ENCODE results near the gene BTBD10.

The BTBD10 gene

GRCh38 chr11:13462901-13463778, at the start of gene BTBD10:
BTBD10 (minus strand) TSS chr11:13463222; CDS start chr11:13445124, 18,098 bp downstream.
- peak; percentile 88 for DNase-seq (ENCODE audit: low read depth in 2 of 2)

DNA sequence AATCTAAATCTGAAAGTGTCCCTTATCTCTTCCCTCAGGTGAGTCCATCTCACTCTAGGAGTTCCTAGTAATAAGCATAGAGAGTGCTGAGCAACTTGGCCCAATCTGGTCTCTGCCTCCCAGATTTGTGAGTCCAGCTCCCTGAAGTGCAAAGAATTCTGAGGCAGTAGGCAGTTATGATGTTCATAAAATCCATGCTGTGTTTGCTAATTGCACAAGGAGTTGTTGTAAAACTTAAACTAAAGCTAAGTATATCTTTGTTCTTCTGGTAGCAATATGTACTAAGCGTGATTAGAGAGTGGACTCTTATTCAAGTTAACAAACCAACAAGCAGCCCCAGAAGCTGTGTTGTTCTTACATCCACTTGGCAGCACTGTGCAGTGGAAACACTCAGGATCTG, 40.4 kb upstream of the BTBD10 start:
- DNase-seq (ENCODE audit: low read depth in 2 of 2), result no peak

- DNase-seq (ENCODE audit: low read depth in 2 of 2), result no peak
Measured at GRCh38 chr11:13502492-13502891, 39.5 kb upstream of the BTBD10 start.

DNA sequence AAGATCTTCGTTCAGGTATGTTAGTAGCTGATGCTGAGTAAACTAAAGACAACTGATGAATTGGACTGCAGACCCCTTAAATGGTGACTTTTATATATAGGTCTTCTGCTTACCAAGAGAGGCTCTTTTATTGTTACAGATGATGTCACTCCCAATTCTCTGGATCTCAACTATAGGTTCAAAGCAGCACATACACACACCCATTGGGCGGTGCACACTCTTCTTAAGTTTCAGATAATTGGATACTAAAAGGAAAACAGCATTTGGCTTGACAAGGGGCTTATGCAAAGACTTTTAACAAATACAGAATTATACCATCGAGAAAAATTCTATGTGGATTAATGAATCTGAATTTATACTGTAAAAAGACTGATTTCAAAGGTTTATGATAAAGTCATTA, 32.9 kb upstream of the BTBD10 start, which contains the start of gene PTH:
TSS of gene PTH (minus strand) at position 69 of the 400 bp plus-strand sequence. CDS start 3,142 bp downstream, outside the sequence.
- DNase-seq (ENCODE audit: low read depth in 2 of 2), result no peak

DNA sequence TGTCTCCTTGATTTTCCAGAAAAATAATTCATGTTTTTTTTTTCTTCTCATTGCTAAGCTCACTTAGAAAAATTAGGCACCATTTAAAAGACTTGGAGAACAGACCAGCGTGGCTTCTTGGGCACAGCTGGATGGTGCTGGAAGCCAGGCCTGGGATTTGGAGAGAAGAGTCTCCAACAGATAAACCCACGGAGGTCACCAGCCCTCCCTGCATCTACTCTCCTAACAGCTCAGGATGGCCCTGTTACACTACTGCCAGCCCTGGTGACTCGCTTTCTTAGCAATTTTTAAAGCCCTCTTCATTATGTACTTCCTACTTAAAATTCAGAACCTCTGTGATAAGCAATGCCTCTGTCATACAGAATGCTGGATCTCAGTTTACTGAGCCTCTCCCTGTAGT, 31.0 kb upstream of the BTBD10 start:
- no peak for DNase-seq (ENCODE audit: low read depth in 2 of 2)

- DNase-seq (ENCODE audit: low read depth in 2 of 2), result no peak
Measured at GRCh38 chr11:13487661-13488030, 24.6 kb upstream of the BTBD10 start.

GRCh38 chr11:13486926-13487660, 24.1 kb upstream of the BTBD10 start:
- no peak for DNase-seq (ENCODE audit: low read depth in 2 of 2)

GRCh38 chr11:13480198-13480597, 17.2 kb upstream of the BTBD10 start:
- no peak for DNase-seq (ENCODE audit: low read depth in 2 of 2)

DNA sequence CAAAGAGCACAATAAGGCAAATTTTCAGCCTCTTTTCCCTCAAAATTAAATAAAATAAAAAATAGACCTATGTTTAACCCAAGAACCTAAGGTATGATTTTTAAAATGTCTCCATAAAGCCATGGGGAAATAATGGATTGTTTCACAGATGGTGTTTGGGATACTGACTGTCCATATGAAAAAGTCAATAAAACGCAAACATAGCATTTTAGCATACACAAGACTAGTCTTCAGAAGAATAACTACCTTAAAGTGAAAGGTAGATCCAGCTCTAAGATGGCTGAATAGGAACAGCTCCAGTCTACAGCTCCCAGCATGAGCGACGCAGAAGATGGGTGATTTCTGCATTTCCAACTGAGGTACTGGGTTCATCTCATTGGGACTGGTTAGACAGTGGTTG, 16.7 kb upstream of the BTBD10 start:
- DNase-seq (ENCODE audit: low read depth in 2 of 2), result no peak

DNA sequence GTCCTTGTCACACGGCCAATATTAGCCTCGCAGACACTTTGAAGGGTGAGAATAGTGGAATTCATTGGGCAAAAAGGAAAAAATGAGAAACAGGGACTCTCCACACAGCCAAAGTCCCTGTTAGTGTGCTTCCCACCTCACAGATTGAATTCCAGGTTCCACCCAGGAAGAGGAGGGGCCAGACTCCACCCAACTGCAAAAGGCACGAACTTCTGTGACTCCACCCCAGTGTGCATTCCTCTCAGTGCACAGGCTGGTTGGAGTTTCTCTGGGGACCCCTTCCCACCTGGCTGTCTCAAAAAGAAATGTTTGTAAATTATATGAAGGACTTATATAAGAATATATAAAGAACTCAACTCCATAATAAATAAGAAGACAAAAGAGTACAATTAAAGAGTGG, 12.1 kb upstream of the BTBD10 start:
- no peak for DNase-seq (ENCODE audit: low read depth in 2 of 2)

DNA sequence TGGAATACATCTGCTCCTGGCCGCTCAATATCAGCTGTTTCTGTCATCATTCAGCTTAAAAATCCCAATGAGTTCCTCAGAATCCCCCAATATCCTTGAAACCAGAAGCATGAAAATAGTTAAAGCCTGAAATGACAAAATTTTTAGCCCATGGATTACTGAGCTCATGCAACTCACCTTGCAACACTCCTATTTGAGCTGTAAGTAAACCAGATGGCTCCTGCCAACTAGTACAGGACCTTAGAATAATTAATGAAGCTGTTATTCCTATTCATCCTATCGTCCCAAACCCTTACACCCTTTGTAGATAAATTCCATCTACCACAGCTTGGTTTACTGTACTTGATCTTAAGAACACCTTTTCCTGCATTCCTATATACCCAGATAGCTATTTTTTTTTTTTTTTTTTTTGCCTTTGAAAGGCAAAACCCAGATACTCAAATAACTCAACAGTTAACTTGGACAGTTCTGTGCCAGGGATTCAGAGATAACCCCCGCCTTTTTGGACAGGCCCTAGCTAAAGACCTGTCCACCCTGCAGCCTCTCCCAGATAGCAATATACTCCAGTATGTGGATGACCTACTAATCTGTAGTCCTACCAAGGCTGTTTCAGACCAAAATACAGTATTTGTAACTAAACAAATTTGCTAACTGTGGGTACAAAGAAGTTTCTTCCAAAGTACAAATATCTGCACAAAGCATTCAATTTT, 10.1 kb upstream of the BTBD10 start:
- no peak for DNase-seq (ENCODE audit: low read depth in 2 of 2)

DNA sequence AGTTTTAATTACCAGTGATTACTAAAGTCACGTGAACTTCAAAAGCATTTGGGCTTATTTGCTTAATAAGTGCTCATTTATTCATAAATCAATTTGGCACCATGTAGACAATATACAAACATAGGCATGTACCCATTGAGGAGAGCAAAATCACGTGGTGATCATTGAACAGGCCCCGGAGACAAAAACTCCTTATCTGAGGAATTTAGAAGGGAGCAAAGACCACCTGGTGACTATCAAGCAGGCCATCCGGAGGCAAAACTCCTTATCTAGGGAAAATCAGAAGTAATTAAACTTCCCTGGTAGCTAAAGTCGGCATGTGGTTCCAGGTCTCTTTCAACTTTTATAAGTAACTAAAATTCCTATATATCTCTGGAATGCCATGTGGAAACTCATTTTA, 5.7 kb upstream of the BTBD10 start:
- DNase-seq (ENCODE audit: low read depth in 2 of 2), result no peak

GRCh38 chr11:13465909-13466371, 2.9 kb upstream of the BTBD10 start:
- DNase-seq (ENCODE audit: low read depth in 2 of 2), result no peak

GRCh38 chr11:13463779-13464290, 813 bp upstream of the BTBD10 start:
- no peak for DNase-seq (ENCODE audit: low read depth in 2 of 2)

- DNase-seq (ENCODE audit: low read depth in 2 of 2), result no peak
Measured at GRCh38 chr11:13462311-13462900, 616 bp downstream of the BTBD10 start.

DNA sequence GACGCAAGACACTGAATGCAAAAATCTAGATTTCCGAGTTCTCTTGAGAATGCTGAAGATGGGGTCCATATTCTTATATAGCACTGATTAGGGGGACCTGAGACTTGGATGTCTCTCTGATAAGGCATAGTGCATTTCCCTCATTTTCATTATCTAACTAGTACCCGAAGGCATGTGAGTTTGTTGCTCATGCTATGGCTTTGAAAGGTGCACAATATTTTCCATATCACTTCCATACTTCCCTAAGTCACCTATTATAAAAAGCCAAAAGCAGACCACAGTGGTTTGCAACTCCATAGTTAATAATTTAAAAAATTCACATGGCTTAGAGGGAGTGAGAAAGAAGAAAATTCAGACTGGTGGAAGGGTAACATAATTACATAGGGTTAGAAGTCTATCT, 1.7 kb downstream of the BTBD10 start:
- DNase-seq (ENCODE audit: low read depth in 2 of 2), result no peak

DNA sequence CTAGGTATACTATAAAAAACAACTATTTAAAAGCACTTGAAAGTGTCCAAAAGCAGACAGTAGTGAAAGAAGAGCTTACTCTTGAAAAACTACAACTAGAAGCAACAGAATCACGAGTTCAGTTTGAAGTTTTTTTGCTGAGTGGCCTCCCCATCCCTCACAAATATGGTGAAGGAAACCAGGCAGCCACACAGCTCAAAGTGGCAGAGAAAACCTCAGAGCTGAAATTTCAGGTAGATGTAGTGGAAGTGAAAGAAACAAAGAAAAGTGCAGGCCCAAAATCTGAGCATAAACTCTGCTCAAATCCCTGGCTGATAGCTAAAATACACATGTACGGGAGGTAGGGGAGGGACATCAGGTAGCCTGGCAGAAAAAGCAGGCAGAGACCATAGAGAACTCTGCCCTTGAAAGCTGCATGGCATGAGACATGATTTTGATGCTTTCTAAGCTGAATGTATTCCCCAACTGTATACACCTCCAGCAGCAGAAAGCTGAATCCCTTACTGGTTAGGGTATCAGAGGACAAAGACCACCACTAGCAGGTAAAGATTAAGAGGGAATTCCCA, 12.1 kb downstream of the BTBD10 start:
- DNase-seq (ENCODE audit: low read depth in 2 of 2), result no peak

DNA sequence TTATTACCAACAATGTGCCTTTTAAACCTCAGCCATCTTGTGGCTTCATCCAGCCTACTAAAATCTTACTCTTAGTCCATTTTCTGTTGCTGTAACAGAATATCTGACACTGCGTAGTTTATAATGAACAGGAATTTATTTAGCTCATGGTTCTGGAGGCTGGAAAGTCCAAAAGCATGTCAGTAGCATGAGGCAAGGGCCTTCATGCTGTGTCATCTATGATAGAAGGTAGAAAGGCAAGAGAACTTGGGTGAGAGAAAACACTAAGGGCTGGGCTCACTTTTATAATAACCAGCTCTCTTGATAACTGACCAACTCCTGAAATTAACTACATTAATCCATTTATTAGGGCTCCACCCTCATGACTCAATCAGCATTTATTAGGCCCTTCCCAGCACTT, 13.5 kb downstream of the BTBD10 start:
- DNase-seq (ENCODE audit: low read depth in 2 of 2), result no peak

DNA sequence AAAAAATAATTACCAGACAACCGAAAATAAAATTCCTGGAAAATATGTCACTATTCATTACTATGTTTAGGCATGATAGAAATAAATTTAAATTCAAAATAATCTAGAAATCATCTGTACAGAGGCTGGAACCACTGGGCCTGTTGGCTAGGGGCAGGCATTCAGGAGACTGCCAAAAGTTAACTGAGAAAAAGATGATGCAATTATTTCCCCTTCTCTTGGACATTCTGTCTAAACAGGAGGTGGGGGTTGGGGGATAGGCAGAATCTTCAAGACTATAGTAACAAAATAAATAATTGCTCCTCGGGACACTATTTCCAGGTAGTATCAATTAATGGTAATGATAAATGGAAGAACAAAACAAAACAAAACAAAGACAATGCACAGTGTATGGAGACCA, 14.1 kb downstream of the BTBD10 start:
- DNase-seq (ENCODE audit: low read depth in 2 of 2), result no peak

GRCh38 chr11:13446444-13446843, 16.6 kb downstream of the BTBD10 start:
- no peak for DNase-seq (ENCODE audit: low read depth in 2 of 2)

DNA sequence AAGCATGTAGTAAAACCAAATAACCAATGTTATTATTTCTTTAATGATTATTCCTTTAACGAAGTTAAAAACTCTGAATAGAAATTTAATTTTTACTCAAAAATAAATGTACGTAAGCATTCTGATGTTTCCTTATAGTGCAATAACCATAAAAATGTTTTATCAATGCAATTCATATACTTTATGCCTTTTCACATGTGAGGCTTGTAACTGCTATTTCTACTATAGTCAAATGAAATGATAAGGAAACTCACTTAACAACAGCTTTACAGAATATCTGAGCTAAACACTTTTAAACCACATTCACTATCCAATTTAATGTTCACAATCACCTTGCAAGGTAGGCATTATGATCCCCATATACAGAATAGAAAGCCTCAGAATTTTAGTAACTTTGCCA, 17.4 kb downstream of the BTBD10 start:
- no peak for DNase-seq (ENCODE audit: low read depth in 2 of 2)
